NB4 (cell line): ENCODE results near the gene LACTB.

Source experiments
- MAX ChIP-seq: IDR thresholded peaks from 2 replicates; pipeline ENCODE4 v1.6.1; 2011; ENCODE audit warnings: low read depth, low read length
- POLR2A ChIP-seq: IDR thresholded peaks from 2 replicates; pipeline ENCODE4 v1.6.1; 2011; ENCODE audit warnings: mild to moderate bottlenecking; ENCODE audit not compliant: insufficient read length; ENCODE audit errors: extremely low read depth
- TF ChIP-seq, protein P1 (sequence below): IDR thresholded peaks from one replicate; pipeline ENCODE4 v1.5.1; 2012; ENCODE audit warnings: low read depth, low read length

DNA sequence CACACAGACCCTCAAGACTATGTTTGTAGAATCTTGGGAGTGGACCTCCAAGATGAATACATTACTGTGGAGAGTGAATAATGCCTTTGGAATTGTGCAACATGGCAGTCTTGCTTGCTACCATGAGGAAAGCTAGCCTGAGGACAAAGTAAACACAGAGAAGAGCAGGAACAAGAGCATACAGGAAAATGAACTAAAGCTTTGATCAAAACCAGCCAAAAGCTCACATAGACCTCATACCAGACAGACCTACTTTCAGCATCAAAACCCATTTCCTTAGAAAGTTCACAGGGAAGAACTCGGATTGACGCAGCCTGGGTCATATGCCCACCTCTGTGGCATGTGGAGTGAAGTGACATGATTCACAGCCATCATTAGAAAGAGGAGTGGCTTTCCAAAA is 64.4 kb downstream of the LACTB start:
- TF ChIP-seq MAX = no peak
- TF ChIP-seq, protein P1, sequence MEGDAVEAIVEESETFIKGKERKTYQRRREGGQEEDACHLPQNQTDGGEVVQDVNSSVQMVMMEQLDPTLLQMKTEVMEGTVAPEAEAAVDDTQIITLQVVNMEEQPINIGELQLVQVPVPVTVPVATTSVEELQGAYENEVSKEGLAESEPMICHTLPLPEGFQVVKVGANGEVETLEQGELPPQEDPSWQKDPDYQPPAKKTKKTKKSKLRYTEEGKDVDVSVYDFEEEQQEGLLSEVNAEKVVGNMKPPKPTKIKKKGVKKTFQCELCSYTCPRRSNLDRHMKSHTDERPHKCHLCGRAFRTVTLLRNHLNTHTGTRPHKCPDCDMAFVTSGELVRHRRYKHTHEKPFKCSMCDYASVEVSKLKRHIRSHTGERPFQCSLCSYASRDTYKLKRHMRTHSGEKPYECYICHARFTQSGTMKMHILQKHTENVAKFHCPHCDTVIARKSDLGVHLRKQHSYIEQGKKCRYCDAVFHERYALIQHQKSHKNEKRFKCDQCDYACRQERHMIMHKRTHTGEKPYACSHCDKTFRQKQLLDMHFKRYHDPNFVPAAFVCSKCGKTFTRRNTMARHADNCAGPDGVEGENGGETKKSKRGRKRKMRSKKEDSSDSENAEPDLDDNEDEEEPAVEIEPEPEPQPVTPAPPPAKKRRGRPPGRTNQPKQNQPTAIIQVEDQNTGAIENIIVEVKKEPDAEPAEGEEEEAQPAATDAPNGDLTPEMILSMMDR = no peak
- TF ChIP-seq POLR2A = no peak
